Measurements from ENCODE around the gene DCST1. TPM values are rescaled to one million over a fixed set of nuclear protein-coding genes. Genes with fewer than 3 reads are reported as not detected.

DCST1 gene
- total and polyA plus RNA-seq, 2 of the 4 experiments (the other 2 are of a cell fraction), result not detected

GRCh38 chr1:155072531-155073289 lies 39.1 kb downstream of the DCST1 start:
- H4K8ac ChIP-seq (ENCODE audit: low read depth in 2 of 2, low read length in 2 of 2), result no peak overlapping the region
- H2AK9ac ChIP-seq (replicated peaks; ENCODE audit: low read depth, low read length, poor library complexity), result peak overlapping the region; percentile 25
- H3K4me1 ChIP-seq (ENCODE audit: control insufficient read depth, insufficient read depth, low read length), result peaks cover 5% of the 10 kb centered on the region; the same call in 1 of the 2 replicates
- no peak for ATAC-seq (ENCODE audit: low read depth)
- 0 out of 2 replicates have a peak, but pooled peaks cover 7% of the 10 kb centered on the region for H3K9me1 ChIP-seq (ENCODE audit: insufficient read depth, low read length)
- H3K23ac ChIP-seq (ENCODE audit: low read depth, low read length), result no peak overlapping the region
- H3K36me3 ChIP-seq (ENCODE audit: control insufficient read depth, insufficient read depth, low read length), result peaks cover 13% of the 10 kb centered on the region; the same call in 1 of the 2 replicates
- H2AK5ac ChIP-seq (ENCODE audit: low read depth, low read length), result no peak overlapping the region
- CTCF ChIA-PET, result no interaction called here
- H3K4ac ChIP-seq (ENCODE audit: low read depth, low read length), result no peak overlapping the region
- H3K27ac ChIP-seq (ENCODE audit: insufficient read depth, low read length), result no peak overlapping the region
- no peak overlapping the region for H2AFZ ChIP-seq (replicated peaks; ENCODE audit: low read length, poor library complexity)
- H3K27me3 ChIP-seq (ENCODE audit: control insufficient read depth, insufficient read depth, low read length), result peaks cover 26% of the 10 kb centered on the region
- H3K56ac ChIP-seq (ENCODE audit: extremely low read depth, insufficient read depth, low read length), result no peak overlapping the region
- no peak overlapping the region for H3K9ac ChIP-seq (ENCODE audit: low read depth, low read length)
- no peak overlapping the region for H2BK120ac ChIP-seq (ENCODE audit: low read depth, low read length)
- no peak overlapping the region for H3K4me2 ChIP-seq (ENCODE audit: low read depth, low read length)
- POLR2A ChIA-PET (ENCODE audit: unreplicated experiment), result no interaction called here
- WGBS, 2 experiments (ENCODE audit: extremely low coverage in 2 of 2, insufficient read length in 1 of 2), result 8% methylated on average over 2 of the region's 7 CpGs; no CpG with 5 or more reads in 1 of the 2 experiments
- no peak overlapping the region for H2BK5ac ChIP-seq (ENCODE audit: low read depth, low read length, poor library complexity, severe bottlenecking)
- DNase-seq, result no peak
- no peaks in the 10 kb centered on the region for H3K79me1 ChIP-seq (ENCODE audit: low read depth in 1 of 2, low read length in 2 of 2)
- H3K4me3 ChIP-seq (ENCODE audit: insufficient read depth, low read depth, low read length), result no peak overlapping the region
- no peak overlapping the region for H2BK15ac ChIP-seq (ENCODE audit: low read depth, low read length)
- no peak for TF ChIP-seq BHLHE40 (IDR thresholded peaks at IDR 0.05; ENCODE audit: low read depth, low read length)
- no peak for TF ChIP-seq ELK1 (IDR thresholded peaks at IDR 0.05; ENCODE audit: borderline replicate concordance, low read depth, low read length)
- no peak for TF ChIP-seq NFE2L2 (IDR thresholded peaks at IDR 0.05; ENCODE audit: low read depth, low read length)
- no peak for TF ChIP-seq FOS (IDR thresholded peaks at IDR 0.05; ENCODE audit: low read depth, low read length)
- TF ChIP-seq POLR2A (IDR thresholded peaks at IDR 0.05; ENCODE audit: low read depth, low read length), result no peak
- no peak for TF ChIP-seq CHD1 (IDR thresholded peaks at IDR 0.05; ENCODE audit: low read depth, low read length)
- no peak for TF ChIP-seq CTCF (conservative IDR thresholded peaks at IDR 0.05; ENCODE audit: low read depth, low read length)
- TF ChIP-seq MAFK (IDR thresholded peaks at IDR 0.05; ENCODE audit: low read depth, low read length), result no peak
- no peak for TF ChIP-seq RFX5 (IDR thresholded peaks at IDR 0.05; ENCODE audit: low read depth, low read length)
- no peak for TF ChIP-seq RAD21 (IDR thresholded peaks at IDR 0.05; ENCODE audit: low read length)
- no peak for TF ChIP-seq SMC3 (IDR thresholded peaks at IDR 0.05; ENCODE audit: low read depth, low read length)
- TF ChIP-seq USF2 (IDR thresholded peaks at IDR 0.05; ENCODE audit: low read depth, low read length), result no peak
- no peak for TF ChIP-seq CEBPB (IDR thresholded peaks at IDR 0.05; ENCODE audit: low read depth, low read length)
- no peak overlapping the region for H3K14ac ChIP-seq (replicated peaks; ENCODE audit: low read depth, low read length)
- H4K20me1 ChIP-seq (ENCODE audit: insufficient read depth, low read length), result no peaks in the 10 kb centered on the region
- dilution Hi-C loops (cut with HindIII; ENCODE audit: low sequenced_read_pairs, unreplicated experiment) (no loop called here), in situ Hi-C loops (cut with MboI; ENCODE audit: low sequenced_read_pairs) (no loop called here), intact Hi-C loops (cut with micrococcal nuclease) (no loop called here)
- H3K18ac ChIP-seq (ENCODE audit: low read depth, low read length), result no peak overlapping the region
- no peak overlapping the region for H2BK20ac ChIP-seq (ENCODE audit: low read depth, low read length)
- no peak overlapping the region for H4K5ac ChIP-seq (ENCODE audit: low read depth, low read length)
- no peaks in the 10 kb centered on the region for H3K9me3 ChIP-seq (ENCODE audit: control insufficient read depth, insufficient read depth, low read length)
- BruUV-seq (replicated peaks), result no TSS peak
- no peak overlapping the region for H4K91ac ChIP-seq (ENCODE audit: insufficient read depth, low read depth, low read length)

Measured in IMR-90 (cell line).